ENCODE results near the gene MSANTD7. TPM values are rescaled to one million over a fixed set of nuclear protein-coding genes. Genes with fewer than 3 reads are reported as not detected.

MSANTD7 gene
- total and polyA plus RNA-seq, 10 of the 15 experiments (the other 5 are each of a cell fraction or from before 2014, with no cell fraction given) = 3.5 to 22.8 (median 18.5) TPM

DNA sequence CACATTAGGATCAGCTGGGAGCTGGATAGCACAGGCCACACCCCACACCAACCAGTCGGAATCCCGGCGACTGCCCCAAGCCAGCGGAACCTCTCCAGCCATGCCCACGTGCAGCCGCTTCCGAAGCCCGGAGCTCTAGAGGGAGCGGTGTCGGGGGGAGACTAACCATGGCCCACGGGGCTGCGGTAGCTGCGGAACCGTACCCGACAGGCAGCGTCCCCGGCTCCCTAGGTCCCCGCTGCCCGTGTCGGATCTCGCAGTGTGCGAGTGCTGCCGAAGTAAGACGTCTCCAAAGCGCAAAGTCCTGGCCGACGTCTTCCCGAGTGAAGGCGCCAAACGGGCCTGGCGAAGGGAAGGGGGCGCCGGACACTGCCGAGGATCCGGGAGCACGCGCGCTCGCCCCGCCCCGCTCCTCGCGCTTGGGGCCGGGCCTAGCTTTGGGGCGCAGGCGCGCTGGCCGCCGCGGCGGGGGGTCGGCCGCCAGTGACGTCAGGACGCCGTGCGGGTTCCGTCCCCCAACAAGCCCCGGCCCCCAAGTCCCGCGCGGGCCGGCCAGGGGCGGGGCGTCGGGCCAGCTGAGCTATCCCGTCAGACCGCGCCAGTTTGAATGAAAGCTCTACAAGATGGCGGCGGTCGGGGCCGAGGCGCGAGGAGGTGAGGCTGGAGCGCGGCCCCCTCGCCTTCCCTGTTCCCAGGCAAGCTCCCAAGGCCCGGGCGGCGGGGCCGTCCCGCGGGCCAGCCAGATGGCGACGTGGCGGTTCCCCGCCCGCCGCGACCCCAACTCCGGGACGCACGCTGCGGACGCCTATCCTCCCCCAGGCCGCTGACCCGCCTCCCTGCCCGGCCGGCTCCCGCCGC lies 40.4 kb downstream of the MSANTD7 start, which contains the start of gene SUV39H2 (continued):
- TF ChIP-seq SREBF2 (IDR thresholded peaks at IDR 0.05; ENCODE audit: low read length) (no peak), POLR2AphosphoS2 (IDR thresholded peaks at IDR 0.05; ENCODE audit: low read depth, low read length) (0 out of 2 replicates have a peak, but pooled peaks have one; percentile 56), SIN3A (IDR thresholded peaks at IDR 0.05; ENCODE audit: low read depth, low read length) (peak; percentile 93), RUNX3 (IDR thresholded peaks at IDR 0.05; ENCODE audit: low read length) (peak; percentile 39), SRF (IDR thresholded peaks at IDR 0.05; ENCODE audit: low read depth in 2 of 2, low read length in 2 of 2) (0 out of 4 replicates have a peak, but pooled peaks of 1 of the 2 experiments have one; percentile 7), NR2F1 (conservative IDR thresholded peaks at IDR 0.05) (0 out of 2 replicates have a peak, but pooled peaks have one; percentile 41), FOXM1 (IDR thresholded peaks at IDR 0.05; ENCODE audit: low read depth, low read length) (no peak), MTA3 (IDR thresholded peaks at IDR 0.05; ENCODE audit: borderline replicate concordance, low read length) (no peak), JUND (IDR thresholded peaks at IDR 0.05; ENCODE audit: low read depth, low read length) (no peak), MEF2A (IDR thresholded peaks at IDR 0.05; ENCODE audit: insufficient read depth, low read depth, low read length) (0 out of 2 replicates have a peak, but pooled peaks have one; percentile 8), POU2F2 (IDR thresholded peaks at IDR 0.05; ENCODE audit: borderline replicate concordance, low read depth, low read length) (0 out of 3 replicates have a peak, but pooled peaks have one; percentile 6), NR2C1 (IDR thresholded peaks at IDR 0.05) (peak; percentile 30; the same call in 1 of the 2 replicates), KLF5 (IDR thresholded peaks at IDR 0.05; ENCODE audit: partially characterized antibody) (no peak), TCF7 (IDR thresholded peaks at IDR 0.05; ENCODE audit: borderline replicate concordance) (no peak), ZNF207 (IDR thresholded peaks at IDR 0.05; ENCODE audit: borderline replicate concordance) (peak; percentile 58; the same call in 1 of the 2 replicates), HCFC1 (IDR thresholded peaks at IDR 0.05; ENCODE audit: low read length) (0 out of 2 replicates have a peak, but pooled peaks have one; percentile 27)
- TF ChIP-seq, protein P1, sequence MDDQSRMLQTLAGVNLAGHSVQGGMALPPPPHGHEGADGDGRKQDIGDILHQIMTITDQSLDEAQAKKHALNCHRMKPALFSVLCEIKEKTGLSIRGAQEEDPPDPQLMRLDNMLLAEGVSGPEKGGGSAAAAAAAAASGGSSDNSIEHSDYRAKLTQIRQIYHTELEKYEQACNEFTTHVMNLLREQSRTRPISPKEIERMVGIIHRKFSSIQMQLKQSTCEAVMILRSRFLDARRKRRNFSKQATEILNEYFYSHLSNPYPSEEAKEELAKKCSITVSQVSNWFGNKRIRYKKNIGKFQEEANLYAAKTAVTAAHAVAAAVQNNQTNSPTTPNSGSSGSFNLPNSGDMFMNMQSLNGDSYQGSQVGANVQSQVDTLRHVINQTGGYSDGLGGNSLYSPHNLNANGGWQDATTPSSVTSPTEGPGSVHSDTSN (IDR thresholded peaks at IDR 0.05; ENCODE audit: insufficient replicate concordance, low read depth, low read length) = peak; percentile 51
- TF ChIP-seq, protein P2, sequence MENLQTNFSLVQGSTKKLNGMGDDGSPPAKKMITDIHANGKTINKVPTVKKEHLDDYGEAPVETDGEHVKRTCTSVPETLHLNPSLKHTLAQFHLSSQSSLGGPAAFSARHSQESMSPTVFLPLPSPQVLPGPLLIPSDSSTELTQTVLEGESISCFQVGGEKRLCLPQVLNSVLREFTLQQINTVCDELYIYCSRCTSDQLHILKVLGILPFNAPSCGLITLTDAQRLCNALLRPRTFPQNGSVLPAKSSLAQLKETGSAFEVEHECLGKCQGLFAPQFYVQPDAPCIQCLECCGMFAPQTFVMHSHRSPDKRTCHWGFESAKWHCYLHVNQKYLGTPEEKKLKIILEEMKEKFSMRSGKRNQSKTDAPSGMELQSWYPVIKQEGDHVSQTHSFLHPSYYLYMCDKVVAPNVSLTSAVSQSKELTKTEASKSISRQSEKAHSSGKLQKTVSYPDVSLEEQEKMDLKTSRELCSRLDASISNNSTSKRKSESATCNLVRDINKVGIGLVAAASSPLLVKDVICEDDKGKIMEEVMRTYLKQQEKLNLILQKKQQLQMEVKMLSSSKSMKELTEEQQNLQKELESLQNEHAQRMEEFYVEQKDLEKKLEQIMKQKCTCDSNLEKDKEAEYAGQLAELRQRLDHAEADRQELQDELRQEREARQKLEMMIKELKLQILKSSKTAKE (IDR thresholded peaks at IDR 0.05; ENCODE audit: low read depth, poor library complexity, severe bottlenecking) = no peak
- TF ChIP-seq, protein P3, sequence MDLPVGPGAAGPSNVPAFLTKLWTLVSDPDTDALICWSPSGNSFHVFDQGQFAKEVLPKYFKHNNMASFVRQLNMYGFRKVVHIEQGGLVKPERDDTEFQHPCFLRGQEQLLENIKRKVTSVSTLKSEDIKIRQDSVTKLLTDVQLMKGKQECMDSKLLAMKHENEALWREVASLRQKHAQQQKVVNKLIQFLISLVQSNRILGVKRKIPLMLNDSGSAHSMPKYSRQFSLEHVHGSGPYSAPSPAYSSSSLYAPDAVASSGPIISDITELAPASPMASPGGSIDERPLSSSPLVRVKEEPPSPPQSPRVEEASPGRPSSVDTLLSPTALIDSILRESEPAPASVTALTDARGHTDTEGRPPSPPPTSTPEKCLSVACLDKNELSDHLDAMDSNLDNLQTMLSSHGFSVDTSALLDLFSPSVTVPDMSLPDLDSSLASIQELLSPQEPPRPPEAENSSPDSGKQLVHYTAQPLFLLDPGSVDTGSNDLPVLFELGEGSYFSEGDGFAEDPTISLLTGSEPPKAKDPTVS (IDR thresholded peaks at IDR 0.05; ENCODE audit: low read depth, low read length) = no peak
- TF ChIP-seq, protein P4, sequence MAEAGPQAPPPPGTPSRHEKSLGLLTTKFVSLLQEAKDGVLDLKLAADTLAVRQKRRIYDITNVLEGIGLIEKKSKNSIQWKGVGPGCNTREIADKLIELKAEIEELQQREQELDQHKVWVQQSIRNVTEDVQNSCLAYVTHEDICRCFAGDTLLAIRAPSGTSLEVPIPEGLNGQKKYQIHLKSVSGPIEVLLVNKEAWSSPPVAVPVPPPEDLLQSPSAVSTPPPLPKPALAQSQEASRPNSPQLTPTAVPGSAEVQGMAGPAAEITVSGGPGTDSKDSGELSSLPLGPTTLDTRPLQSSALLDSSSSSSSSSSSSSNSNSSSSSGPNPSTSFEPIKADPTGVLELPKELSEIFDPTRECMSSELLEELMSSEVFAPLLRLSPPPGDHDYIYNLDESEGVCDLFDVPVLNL (IDR thresholded peaks at IDR 0.05; ENCODE audit: low read depth, low read length) = peak; percentile 92
- TF ChIP-seq, protein P5, sequence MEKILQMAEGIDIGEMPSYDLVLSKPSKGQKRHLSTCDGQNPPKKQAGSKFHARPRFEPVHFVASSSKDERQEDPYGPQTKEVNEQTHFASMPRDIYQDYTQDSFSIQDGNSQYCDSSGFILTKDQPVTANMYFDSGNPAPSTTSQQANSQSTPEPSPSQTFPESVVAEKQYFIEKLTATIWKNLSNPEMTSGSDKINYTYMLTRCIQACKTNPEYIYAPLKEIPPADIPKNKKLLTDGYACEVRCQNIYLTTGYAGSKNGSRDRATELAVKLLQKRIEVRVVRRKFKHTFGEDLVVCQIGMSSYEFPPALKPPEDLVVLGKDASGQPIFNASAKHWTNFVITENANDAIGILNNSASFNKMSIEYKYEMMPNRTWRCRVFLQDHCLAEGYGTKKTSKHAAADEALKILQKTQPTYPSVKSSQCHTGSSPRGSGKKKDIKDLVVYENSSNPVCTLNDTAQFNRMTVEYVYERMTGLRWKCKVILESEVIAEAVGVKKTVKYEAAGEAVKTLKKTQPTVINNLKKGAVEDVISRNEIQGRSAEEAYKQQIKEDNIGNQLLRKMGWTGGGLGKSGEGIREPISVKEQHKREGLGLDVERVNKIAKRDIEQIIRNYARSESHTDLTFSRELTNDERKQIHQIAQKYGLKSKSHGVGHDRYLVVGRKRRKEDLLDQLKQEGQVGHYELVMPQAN (conservative IDR thresholded peaks at IDR 0.05) = peak; percentile 98

All from GM12878 (cell line).